G401.6 (cell line): ENCODE data around the gene DAB1.

Experiments
- FAIRE-seq: peaks from 2 replicates; lab custom pipeline; 2012; peaks lifted over from hg19 to GRCh38; lab: Jason Lieb, UNC

Gene DAB1

DNA sequence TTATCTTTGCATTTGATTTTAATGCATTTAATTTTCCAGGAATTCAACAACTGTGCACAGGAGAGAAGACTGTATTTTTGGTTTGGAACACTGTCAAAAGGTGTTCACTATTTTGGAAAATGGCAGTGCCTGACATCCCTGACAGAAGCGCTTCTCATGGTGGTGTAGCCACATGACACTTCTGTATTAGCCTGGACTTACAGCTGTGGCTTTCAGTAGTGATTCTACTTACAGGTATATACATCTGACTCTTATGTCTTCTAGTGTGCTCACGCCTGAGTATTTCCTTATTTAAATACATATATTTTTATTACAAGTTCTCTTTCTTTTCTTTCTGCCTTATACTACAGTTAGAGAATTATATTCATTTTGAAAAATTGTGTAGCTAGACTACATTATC lies 405.7 kb downstream of the DAB1 start:
- no peak for FAIRE-seq

DNA sequence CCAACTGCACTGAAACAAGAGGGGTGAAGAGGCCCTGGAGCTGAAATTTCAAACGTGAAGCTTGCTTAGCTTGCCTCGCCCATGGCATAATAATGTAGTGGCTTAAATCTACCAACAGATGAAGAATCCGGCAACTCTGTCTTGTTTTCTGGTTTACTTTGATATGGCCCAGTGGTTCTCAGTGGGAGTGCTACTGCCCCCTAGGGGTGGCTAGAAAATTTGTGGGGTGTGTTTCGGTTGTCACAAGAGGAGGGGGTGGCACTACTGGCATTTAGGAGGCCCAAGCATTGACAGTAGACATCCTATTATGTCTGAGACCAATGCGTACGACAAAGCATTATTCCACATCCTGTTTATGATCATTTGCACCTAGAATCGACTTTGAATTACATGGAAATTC lies 406.1 kb downstream of the DAB1 start:
- FAIRE-seq = no peak

DNA sequence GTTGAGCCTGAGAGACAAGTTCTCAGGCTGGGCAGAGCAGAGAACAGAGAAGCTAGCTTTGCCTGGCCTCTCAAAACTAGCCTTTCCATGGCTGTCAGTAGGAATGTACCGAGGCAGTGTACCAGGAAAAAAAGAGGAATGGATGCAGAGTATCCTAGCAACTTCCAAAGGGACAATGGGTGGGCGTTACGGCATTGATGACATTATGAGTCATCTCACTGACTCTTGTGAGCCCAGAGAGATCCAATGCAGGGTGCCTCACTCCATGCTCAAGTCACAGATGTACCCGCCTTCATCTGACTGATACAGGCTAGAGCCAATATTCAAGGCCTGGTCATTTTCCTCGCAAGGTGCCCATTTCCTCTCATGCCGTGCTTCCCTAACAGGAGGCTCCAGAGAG lies 406.7 kb downstream of the DAB1 start:
- no peak for FAIRE-seq

DNA sequence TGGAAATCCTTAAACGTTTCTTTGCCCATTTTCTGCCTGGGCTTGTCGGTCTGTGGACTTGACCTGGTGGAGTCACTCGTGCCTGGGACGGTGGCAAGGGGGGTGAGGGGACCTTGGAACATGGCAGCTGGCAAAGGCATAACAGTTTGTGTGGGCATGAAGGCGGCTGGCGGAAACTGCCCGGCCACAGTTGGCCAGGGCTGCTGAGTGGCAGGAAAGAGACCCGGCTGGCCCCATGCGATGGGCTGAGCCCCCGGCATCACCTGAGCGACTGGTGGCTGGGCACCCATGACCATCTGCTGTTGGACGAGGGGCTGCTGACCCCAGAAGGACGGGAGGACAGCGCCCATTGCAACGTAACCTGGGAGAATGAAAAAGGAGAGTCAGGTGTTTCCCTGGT lies 408.8 kb downstream of the DAB1 start:
- no peak for FAIRE-seq

DNA sequence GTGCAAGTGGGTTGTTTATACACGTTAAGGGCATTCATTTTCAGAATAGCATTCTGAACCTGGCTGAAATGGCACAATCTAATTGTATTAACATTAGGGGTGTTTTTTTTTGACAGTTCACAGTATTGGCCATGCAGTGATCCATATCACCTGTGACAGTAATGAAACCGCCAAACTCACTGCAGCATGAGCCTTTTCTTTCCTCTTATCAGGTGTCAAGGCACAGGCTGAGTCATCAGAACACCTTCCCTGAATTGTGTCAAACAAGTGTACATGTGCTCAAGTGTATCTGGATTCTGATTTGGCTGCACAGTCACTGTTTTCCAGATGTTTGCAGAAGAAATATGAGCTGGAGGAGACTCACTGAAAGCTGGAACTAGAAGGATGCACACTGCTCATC lies 410.3 kb downstream of the DAB1 start:
- FAIRE-seq = no peak

DNA sequence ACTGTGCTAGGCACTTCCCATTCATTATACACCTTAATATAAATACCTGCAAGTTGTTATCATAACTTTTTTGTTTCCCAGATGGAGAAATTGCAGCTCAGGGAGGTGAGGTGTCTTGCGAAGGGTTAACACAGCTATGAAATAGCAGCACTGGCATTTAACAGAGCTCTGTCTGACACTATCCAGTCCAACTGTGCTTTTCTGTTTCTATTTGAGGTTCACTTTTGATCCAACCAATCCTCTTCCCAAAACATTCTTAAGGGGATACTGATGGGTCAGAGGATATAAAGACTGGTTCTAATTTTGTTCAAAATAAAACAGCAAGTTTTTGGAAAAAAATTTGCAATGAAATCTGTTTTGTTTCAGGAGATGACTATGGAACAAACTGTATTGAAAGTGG lies 411.5 kb downstream of the DAB1 start:
- FAIRE-seq = no peak

DNA sequence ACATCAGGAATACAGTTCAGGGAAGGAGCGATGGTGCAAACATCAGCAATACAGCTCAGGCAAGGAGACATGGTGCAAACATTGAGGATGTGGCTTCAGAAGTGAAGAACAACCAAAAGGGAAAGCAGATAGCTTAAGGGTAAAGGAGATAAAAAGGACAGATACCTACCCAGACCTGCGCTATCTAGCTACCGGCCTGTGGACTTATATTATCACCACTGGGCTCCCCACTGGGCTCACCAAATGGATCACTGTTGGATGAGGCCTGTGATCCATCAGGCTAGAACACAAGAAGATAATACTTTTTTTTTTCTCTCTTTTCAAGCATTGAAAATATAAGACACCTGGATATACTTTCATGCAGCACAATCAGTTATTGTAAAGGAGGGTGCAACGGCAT lies 413.3 kb downstream of the DAB1 start:
- no peak for FAIRE-seq

DNA sequence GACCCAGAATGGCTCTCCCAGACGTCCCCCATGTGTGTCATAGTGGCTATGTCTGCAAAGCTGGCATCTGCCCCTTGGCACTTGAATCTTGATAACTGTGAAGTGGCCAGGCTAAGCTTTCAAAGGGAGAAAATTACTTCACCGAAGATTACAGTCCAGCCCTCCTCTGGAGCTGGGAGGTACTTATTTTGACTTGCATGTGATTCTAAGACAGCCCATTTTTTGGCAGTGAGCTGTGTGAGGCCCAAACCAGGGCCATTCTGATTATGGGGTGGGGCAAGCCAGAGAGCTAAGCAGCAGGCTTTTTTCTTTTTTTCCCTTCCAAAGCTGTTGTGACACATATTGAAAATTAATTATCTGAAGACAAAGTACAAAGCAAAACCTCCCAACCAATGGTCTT lies 415.9 kb downstream of the DAB1 start:
- no peak for FAIRE-seq

DNA sequence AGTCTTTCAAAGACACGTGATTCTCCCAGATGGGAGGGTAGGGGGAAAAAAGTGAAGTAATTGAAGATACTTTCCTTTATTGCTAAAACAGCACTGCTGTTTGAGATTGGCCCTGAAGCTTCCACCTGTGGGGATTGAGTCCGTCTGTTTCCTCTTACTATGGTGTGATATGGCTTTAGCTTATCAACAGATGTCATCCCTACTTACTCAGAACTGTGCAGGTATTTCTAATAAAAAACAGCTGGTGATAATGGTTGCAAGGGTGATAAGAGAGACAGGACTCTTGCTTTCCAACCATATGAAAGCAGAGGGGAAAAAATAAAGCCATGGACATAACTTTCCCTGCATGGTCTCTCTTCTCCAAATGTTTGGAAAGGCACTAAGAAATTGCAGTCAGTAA lies 416.4 kb downstream of the DAB1 start:
- FAIRE-seq = no peak

DNA sequence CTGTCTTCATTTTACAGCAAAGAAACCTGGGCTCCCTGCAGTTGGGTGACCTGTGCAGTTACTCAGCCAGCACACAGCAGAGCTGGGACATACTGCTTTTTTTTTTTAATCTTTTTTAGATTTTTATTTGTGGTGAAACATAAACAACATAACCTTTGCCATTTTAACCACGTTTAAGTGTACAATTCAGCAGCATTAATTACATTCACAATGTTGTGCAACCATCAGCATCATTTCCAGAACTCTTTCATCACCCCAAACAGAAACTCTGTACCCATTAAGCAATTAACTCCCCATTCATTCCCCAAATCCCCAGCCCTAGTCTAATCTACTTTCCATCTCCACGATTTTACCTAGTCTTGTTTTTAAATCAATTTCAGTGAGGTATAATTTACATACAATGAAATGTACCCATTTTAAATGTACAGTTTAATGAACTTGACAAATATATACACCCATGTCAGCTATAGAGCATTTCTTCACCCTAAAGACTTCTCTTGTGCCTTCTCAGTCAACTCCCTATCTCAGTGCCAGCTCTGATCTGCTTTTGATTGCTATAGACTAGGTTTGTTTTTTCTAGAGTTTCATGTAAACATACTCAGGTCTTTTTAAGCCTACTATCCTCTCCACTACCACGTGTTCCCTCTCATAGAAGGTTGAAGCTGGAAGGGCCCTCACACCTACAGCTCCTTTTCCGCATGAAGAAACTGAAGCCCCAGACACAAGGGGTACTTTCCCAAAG lies 420.3 kb downstream of the DAB1 start:
- no peak for FAIRE-seq

DNA sequence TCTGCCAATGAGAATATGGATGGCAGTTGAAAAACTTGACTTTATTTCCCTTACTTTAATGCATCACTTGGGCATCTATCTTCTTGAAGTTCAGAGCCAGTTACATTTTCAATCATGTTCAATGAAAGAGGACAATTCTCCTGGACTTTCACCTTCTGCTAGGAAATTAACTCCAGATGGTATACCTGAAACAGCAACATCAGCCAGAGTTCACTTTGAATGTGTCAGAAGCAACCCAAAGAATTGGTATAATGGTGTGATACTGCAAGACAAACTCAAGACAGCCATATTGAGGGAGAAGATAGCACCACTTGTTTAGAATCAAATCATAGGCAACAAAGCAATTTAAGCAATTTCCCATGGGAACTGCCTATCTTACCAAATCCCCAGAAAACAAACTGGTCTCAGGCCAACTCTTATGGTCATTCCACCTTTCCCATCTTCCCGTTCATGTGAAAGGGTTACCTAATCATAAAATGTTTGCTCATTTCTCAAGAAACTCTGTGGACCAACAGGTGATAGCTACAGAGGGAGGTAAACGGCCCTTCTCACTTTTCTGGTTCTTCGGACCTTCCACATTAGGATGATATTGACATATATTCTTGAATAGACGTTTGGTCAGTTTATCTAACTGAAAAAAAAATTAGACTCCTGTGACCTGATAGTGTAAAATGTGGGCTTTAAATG lies 428.3 kb downstream of the DAB1 start:
- no peak for FAIRE-seq

DNA sequence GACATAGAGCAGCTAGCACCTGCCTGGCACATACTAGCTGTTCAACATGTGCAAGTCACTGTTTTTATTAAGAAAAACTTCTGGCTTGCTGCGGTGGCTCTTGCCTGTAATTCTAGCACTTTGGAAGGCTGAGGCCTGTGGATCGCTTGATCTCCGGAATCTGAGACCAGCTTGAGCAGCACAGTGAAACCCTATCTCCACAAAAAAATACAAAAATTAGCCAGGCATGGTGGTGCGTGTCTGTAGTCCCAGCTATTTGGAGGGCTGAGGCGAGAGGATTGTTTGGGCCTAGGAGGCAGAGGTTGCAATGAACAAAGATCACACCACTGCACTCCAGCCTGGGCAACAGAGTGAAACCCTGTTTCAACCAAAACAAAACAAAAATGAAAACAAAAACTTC lies 430.4 kb downstream of the DAB1 start:
- FAIRE-seq = no peak

DNA sequence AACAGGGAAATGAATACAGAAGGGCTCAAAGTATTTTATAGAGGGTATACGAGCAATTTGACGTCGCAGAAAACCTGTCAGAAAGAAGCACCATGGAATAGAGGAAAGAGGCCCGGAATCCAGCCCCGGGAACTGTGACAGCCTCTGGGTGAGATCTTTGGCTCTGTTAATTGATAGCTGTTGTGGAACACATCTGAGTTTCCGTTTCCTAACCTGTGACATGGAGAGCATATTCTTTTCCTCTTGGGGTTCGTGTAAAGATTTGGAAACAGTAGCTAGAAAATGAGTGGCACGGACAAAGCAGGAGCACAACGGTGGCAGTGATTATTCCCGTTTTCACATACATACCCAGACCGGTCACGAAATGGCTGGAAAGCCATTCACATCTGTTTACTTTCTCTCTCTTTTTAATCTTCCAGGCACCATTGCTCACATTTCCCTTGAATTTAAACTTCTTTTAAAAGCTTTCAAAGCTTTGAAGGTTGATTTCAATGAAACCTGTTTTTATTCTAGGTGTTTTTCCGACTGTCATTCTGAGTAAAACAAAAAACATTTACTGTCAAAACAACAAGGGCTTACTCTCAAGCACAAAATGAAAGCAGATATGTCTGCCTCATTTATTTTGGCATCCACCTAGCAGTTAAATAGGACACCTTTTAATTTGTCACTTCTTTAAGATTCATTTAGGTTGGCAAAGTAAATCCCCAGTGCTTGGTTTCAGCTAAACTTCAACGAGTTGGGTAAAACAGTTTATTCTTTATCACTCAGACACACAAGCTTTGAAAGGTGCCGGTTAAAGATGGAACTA lies 431.3 kb downstream of the DAB1 start:
- no peak for FAIRE-seq

DNA sequence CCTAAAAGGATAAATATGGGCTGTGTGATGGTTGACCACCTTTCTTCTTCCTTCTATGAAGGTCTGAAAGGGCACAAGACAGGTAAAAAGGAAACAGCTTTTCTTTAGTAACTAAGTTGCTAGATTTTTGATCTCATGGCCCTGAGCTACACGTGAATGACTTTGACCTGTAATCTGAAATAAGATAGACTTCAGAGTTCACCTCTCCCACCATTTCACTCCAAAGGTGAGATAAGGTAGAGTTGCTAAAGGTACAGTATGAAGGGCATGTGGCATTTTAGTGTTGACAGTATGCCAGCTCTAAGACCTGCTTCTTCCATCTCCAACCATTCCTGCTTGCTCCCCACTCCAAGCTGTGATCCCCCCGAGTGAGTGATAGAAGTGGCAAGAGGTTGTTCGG lies 432.3 kb downstream of the DAB1 start:
- FAIRE-seq = no peak

DNA sequence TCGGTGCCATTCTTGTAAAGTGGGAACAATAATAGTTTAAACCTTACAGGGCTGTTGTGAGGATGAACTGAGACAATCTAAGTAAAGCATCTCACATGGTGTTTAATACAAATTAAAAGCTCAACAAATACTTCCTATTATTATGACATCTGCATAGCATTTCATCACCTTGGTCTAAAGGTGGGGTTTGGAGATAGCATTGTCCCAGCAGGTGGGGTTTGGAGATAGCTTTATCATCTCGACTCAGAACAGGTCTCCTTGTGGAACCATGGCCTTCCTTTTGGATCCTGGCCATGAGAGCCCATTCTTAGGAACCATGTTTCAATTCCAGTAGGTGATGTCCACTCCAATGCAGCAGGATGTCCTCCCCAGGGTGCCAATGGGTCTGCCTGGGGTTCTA lies 437.5 kb downstream of the DAB1 start:
- no peak for FAIRE-seq

DNA sequence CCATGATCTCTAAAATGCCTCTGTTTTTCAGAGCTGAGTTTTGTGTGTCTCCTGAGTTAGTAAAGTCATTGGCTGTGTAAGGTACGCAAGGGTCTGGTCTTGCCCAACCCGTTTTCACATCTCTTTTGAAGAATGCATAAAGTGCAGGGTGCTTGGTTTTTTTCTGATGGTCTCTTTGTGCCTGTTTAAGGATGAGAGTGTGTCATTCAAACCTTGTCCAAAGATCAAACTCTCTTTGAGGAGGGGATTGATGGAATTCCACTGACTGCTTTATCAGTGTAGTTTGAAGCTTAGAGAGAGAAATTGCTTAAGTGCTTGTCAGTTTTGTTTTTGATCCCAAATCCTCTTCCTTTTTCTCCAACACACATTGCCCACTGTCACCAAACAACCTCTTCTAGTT lies 438.0 kb downstream of the DAB1 start:
- FAIRE-seq = no peak

DNA sequence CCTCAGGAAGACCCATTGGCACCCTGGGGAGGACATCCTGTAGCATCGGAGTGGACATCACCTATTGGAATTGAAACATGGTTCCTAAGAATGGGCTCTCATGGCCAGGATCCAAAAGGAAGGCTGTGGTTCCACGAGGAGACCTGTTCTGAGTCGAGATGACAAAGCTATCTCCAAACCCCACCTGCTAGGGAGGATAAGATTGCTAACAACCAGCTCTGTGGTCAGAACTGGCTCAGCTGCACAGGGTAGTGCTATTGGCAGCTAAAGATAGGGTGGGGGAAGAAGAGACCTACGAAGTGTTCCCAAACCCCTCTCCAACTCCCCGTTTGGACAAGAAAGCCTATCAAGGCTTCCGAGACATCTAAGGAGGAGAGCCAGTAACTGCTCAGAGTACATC lies 440.4 kb downstream of the DAB1 start:
- FAIRE-seq = no peak

DNA sequence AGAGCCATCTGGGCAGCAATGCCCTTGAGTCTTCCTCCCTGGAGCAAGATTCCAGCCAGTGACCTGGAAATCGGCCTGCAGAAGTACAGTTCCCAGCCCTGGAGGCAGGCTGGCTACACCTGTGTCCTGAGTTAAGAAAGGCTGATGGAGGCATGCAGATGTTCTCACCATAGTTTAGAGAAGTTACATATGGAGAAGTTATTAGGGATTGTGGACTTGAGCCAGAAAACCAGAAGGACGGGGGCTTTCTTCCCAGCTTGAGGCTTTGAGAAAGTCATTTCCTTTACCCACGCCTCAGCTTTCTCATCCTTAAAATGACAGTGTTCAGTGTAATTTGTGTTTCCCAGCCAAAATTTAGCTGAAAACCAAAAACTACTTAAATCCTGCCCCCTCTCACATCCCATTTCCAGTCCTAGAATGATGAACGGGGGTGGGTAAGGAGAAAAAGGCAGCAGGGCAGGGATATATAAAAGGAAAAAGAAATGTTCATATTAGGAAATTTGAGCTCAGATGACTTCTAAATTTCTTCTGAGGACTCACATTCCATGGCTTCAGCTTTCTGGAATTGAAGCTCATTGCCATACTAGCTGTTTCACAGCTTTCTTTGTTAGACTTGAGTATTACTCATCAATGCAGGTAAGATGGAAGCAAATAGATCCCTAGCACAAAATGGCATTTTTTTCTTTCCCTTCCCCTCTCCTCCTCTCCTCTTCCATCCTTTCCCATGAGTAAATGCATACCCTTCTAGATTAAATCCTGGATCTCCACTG lies 443.7 kb downstream of the DAB1 start:
- FAIRE-seq = no peak

DNA sequence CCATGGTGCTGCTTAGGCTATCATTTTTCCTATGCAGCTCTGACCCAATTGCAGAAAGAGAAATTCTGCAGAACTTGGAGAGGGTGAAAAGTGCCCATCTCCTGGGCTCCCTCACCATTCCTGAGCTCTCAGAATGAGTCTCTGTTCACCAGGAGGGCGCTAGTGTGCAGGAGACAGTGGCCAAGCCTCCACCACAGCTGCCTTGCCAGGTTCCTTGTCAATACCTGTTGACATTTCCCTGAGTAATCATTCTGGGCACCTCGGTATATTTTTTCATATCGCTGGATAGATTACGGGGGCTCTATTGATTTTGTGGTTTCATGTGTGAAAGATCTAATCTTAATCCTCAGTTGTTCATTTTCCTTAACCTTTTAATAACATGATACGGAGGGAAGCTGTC lies 445.0 kb downstream of the DAB1 start:
- no peak for FAIRE-seq

DNA sequence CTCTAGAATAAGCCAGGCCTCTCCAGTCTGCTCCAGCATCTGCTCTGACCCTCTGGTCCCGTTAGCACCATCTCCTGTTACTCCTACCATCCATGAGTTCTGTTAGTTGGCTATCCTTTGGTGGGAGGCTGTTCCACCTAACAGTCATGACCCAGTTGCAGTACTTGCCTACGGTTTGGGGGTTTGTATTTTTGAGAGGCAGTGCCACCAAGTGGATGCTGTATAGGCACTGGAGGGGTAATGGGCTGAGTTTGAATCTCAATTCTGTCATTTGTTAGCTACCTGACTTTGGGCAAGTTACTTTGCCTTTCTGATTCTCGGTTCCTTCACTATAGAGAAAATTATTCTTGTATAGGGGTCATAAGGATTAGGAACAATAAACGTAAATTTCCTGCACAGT lies 445.9 kb downstream of the DAB1 start:
- FAIRE-seq = no peak

DNA sequence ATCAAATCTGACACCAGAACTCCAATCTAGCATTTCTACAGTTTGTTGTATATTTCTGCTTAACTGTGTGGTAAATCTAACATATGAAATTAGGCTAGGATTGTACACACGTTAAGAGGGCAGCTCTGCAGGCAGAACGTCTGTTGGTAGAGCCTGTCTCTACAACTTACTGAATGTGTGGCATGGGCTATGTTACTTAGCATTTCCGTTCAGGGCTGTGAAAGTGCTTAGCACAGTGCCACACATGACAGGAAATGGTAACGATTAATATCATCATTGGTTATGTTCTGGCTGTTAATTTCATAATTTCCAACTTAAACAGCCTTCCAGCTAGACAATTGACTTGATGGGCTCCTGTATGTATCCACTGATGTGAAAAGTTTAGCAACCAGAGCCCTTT lies 448.4 kb downstream of the DAB1 start:
- no peak for FAIRE-seq

DNA sequence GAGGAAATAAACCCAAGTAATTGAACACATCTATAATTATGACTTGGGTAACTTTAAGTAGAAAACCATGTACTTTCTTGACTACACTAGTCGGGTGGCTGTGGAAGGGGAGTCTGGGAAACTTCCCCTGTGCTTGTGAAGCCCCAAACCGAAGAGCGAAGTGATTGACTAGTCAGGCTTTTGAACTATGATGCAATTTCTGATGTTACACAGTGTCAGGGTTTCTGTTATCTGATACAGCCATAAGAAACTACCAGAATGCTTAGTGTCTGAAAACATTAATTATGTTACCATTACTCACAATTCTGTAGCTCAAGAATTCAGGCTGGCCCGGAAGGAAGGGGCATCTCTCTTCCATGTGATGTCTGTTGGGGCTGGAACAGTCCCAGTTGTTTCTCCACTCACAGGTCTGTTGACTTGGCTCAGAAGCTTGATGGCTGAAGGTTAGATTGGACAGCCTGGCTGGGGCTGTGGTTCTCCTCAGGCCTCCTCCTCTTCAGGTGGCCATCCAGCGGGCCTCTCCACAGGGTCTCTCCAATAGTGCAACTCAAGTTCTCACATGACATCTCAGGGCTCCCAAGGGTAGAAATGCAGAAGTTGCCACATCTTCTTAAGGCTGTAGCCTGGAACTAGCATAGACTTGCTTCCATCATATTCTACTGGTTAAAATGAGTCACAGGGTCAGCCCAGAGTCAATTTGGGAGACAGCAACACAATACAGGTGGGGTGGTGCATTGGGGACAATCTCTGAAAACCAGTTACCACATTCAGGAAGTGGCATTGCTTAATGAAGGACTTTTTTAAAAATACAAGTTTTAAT lies 449.7 kb downstream of the DAB1 start:
- FAIRE-seq = no peak
